ENCODE results near the gene SIAH2. TPM values are rescaled to one million over a fixed set of nuclear protein-coding genes. Genes with fewer than 3 reads are reported as not detected.

SIAH2 gene, protein sequence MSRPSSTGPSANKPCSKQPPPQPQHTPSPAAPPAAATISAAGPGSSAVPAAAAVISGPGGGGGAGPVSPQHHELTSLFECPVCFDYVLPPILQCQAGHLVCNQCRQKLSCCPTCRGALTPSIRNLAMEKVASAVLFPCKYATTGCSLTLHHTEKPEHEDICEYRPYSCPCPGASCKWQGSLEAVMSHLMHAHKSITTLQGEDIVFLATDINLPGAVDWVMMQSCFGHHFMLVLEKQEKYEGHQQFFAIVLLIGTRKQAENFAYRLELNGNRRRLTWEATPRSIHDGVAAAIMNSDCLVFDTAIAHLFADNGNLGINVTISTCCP
- total RNA-seq = 18.7 and 24.7 TPM in 2 replicates

DNA sequence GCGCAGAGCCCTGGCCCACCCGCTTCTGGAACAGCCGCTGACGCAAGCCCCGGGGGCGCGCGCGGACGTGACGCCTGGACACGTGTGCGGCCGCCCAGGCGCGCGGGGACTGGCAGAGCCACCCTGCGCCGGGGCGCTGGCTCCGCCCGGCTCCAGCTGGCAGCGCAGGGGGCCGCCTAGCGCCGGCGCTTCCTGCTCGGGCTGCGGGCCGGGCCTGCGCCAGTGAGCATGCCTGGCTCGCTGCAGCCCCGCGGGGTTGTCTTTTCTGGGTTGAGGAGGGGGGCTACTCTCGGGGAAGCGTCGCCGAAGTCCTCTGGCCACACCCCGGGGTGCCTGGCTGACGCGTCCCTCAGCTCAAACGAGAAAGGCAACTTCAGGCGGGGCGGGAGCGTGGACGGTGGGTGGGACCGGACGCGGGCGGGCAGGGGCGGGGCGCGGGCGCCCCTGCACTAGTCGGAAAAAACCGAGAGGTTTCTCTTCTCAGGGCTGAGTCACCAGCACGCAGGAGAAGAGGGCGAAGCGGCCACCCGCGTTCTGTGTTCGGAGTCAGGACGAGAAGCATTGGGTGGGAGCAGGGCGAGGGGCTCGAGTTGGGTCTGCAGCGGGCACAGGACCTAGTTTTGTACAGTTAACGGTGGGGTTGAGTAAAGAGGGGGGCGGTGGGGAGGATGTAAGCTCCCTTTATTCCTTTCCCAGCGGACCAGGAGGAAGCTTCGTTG lies at the start of gene SIAH2:
Gene SIAH2, minus strand, starts transcription at position 48 of the 719 bp plus-strand sequence. CDS start 320 bp downstream, outside the sequence.

DNA sequence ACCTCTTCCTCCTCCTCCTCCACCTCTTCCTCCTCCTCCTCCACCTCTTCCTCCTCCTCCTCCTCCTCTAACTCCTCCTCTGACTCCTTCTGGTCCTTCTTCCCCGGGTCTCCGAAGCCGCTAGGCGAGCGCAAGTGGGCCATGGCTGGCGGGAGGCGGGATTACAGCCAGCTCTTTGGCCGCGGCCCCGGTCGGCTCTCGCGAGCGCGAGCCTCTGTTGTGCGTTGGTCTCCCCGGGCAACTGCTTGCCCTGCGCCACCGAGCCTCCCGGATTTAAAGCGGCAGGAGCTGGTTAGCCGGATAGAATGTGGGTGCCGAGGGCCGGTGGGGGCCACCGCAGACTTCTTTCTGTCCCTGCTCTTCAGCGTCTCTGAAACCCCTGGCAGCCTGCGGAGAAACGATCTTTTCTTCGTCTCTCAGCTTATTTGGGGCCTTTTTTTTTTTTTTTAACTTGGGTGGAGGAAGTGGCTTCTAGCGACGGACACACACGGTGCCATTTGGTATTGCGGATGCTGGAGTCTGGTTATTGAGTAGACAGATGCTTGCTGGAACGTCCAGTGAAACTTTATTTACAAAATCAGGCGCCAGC lies 59.1 kb downstream of the SIAH2 start, which contains the start of gene ERICH6:
Gene ERICH6, minus strand, starts transcription at position 165 of the 589 bp plus-strand sequence. Its CDS starts 22 bp downstream, at position 143.

Other genes with a start within 250 kb of the SIAH2 start
- gene SERP1, start 216.7 kb downstream of the SIAH2 start, total RNA-seq = 169 and 227 TPM in 2 replicates
- 167 and 315 TPM in 2 replicates for gene EIF2A, start 216.4 kb downstream of the SIAH2 start, total RNA-seq
- 109 and 149 TPM in 2 replicates for gene SELENOT, start 159.8 kb downstream of the SIAH2 start, total RNA-seq
- not detected in 2 replicates for gene ERICH6, start 59.2 kb downstream of the SIAH2 start, total RNA-seq
- gene MINDY4B, start 142.3 kb upstream of the SIAH2 start, total RNA-seq = not detected in 2 replicates
- not detected in 2 replicates for gene CLRN1, start 209.6 kb upstream of the SIAH2 start, total RNA-seq